ENCODE measurements around the gene RPS6KC1. TPM values are rescaled to one million over a fixed set of nuclear protein-coding genes. Genes with fewer than 3 reads are reported as not detected.

The RPS6KC1 gene
- total RNA-seq, 1 donor from 2014 or later = 16.7 TPM

DNA sequence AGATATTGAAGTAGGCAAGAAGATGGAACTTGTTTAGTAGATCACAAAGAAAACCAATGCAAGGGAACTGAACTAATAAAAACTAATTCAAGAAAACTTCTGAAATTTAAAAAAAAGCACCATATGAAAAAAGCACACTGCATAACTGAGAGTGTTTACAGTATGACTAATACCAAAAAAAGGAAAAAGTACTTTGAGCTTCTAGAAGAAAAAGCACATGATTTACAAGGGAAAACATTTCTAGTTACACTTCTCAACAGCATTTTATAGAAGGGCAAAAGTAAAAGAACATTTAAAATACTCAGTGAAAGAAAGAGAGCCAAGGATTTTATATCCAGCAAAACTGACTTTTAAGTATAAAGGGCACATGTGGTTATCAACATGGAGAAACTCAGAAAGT lies 233.6 kb downstream of the RPS6KC1 start:
- no peak overlapping the region for H3K4me3 Mint-ChIP-seq
- peaks cover 12% of the 10 kb centered on the region for H3K36me3 Mint-ChIP-seq (ENCODE audit: low read depth)
- peaks cover 5% of the 10 kb centered on the region for H3K4me1 Mint-ChIP-seq
- H3K27ac Mint-ChIP-seq (ENCODE audit: unreplicated experiment) = no peak overlapping the region
- TF ChIP-seq, protein P1, sequence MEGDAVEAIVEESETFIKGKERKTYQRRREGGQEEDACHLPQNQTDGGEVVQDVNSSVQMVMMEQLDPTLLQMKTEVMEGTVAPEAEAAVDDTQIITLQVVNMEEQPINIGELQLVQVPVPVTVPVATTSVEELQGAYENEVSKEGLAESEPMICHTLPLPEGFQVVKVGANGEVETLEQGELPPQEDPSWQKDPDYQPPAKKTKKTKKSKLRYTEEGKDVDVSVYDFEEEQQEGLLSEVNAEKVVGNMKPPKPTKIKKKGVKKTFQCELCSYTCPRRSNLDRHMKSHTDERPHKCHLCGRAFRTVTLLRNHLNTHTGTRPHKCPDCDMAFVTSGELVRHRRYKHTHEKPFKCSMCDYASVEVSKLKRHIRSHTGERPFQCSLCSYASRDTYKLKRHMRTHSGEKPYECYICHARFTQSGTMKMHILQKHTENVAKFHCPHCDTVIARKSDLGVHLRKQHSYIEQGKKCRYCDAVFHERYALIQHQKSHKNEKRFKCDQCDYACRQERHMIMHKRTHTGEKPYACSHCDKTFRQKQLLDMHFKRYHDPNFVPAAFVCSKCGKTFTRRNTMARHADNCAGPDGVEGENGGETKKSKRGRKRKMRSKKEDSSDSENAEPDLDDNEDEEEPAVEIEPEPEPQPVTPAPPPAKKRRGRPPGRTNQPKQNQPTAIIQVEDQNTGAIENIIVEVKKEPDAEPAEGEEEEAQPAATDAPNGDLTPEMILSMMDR (conservative IDR thresholded peaks at IDR 0.05) = no peak
- H3K27me3 Mint-ChIP-seq (ENCODE audit: low read depth) = no peaks in the 10 kb centered on the region
- peaks cover 4% of the 10 kb centered on the region for H3K9me3 Mint-ChIP-seq
- DNase-seq (ENCODE audit: low read depth, low spot score) = no peak

DNA sequence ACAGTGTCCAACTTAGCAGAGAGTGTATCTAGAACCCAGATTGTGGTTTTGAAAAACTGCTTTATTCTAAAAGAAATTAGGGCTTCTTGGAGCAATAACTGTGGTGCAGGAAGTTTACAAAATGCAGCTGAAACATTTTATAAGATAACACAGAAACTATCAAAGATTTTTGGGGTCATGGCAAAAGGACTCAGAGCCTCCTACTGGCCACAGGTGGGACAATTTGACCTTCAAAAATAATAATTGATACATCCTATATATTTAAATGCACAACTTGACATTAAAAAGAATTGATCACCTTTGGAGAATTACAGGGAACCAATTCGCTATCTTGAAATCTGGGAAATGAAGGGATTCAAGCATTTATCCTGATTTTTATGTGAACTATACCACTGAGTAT lies 235.2 kb downstream of the RPS6KC1 start:
- Mint-ChIP-seq H3K27ac (ENCODE audit: unreplicated experiment) (no peak overlapping the region), H3K4me1 (peaks cover 5% of the 10 kb centered on the region), H3K4me3 (no peak overlapping the region), H3K9me3 (peaks cover 4% of the 10 kb centered on the region), H3K36me3 (ENCODE audit: low read depth) (peaks cover 12% of the 10 kb centered on the region), H3K27me3 (ENCODE audit: low read depth) (no peaks in the 10 kb centered on the region)
- TF ChIP-seq, protein P1 (conservative IDR thresholded peaks at IDR 0.05) = peak; percentile 36
- DNase-seq (ENCODE audit: low read depth, low spot score) = no peak

DNA sequence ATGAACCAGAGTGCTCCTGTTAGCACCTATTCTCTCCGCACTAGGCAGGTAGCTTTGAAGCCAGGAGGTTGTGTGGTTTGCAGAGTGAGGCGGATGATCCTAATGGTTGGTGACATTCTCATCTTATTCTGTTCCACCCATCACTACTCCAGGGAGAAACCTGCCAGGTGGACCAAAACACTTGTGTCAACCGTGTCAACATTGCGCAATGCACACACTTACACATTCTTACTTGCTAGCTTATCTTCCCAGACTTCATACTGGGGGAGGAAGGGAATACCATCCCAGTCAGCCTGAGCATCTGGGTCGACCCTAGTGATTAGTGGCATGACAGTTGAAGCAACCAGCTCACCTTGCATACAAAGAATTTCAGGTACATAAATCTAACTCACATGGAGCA lies 236.9 kb downstream of the RPS6KC1 start:
- Mint-ChIP-seq H3K9me3 (peaks cover 4% of the 10 kb centered on the region), H3K4me1 (no peaks in the 10 kb centered on the region), H3K36me3 (ENCODE audit: low read depth) (peaks cover 12% of the 10 kb centered on the region), H3K27me3 (ENCODE audit: low read depth) (no peaks in the 10 kb centered on the region), H3K27ac (ENCODE audit: unreplicated experiment) (no peak overlapping the region), H3K4me3 (no peak overlapping the region)
- TF ChIP-seq, protein P1 (conservative IDR thresholded peaks at IDR 0.05) = no peak
- DNase-seq (ENCODE audit: low read depth, low spot score) = no peak

DNA sequence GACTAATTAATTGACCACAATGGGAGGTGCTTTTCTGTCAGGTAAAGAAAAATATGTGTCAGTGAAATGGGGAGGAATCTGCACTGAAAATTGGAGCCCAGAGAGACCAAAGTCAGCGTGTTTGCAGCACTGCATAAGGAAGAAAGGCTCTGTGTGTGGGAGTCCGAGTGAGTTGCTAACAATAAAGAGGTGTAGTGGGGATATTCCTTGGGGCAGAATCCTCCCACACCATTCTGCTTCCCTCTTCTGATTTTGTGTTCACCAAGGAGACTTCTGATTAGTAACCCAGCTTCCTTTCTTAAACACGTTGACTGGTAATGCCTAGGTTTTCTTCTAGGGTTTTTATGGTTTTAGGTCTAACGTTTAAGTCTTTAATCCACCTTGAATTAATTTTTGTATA lies 240.5 kb downstream of the RPS6KC1 start:
- Mint-ChIP-seq H3K9me3 (peaks cover 5% of the 10 kb centered on the region), H3K4me1 (no peaks in the 10 kb centered on the region), H3K4me3 (no peak overlapping the region), H3K27me3 (ENCODE audit: low read depth) (no peaks in the 10 kb centered on the region), H3K27ac (ENCODE audit: unreplicated experiment) (no peak overlapping the region), H3K36me3 (ENCODE audit: low read depth) (peaks cover 9% of the 10 kb centered on the region)
- DNase-seq (ENCODE audit: low read depth, low spot score) = no peak
- TF ChIP-seq, protein P1 (conservative IDR thresholded peaks at IDR 0.05) = no peak

DNA sequence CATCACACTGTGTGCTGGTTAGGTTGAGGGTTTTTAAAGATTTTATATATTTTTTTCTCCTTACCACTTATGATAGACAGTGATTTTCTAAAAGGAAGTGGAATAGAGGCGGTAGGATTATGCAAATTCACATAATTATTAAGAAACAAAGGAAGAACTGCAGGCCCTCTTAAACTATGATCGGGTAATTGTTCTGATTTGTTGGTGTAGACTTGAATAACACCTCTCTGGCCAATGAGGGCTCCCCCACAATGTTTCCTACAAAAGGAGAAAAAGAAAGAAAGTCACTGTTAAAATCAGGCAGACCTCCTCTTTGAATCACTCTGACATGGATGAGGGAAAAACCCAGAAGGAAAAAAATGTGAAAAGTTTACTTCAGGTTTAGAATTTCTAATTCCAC lies 241.6 kb downstream of the RPS6KC1 start:
- H3K27ac Mint-ChIP-seq (ENCODE audit: unreplicated experiment) = no peak overlapping the region

More for the DNA sequence above, 241.6 kb downstream of the RPS6KC1 start:
- no peak for DNase-seq (ENCODE audit: low read depth, low spot score)
- Mint-ChIP-seq H3K9me3 (peaks cover 6% of the 10 kb centered on the region), H3K36me3 (ENCODE audit: low read depth) (peaks cover 11% of the 10 kb centered on the region), H3K27me3 (ENCODE audit: low read depth) (no peaks in the 10 kb centered on the region), H3K4me3 (no peak overlapping the region), H3K4me1 (no peaks in the 10 kb centered on the region)
- TF ChIP-seq, protein P1 (conservative IDR thresholded peaks at IDR 0.05) = no peak

Data from neural crest cell (in vitro differentiated cells).